ENCODE results near the gene FEZF1. TPM values are rescaled to one million over a fixed set of nuclear protein-coding genes. Genes with fewer than 3 reads are reported as not detected.

FEZF1 gene
- total RNA-seq, 1 donor from 2014 or later, result not detected

DNA sequence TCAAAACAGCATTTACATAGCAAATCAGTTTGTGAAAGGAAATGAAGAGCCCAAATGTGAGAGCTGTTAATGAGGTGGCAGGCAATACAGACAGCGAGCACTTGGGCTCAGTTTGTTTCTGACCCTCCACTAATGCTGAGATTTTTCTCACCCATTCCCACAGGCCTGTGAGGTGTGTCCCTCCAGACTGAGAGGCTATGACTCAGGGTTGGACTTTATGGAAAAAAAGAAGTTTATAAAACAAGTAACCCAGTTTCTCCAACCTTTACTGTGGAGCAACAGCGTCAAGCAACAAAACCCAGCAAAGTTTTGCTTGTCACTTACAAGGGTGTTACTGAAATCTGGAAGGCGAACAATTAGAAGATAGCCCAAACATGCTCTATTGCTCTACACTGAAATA is 4.9 kb upstream of the FEZF1 start:
- Histone ChIP-seq H3K4me3 (ENCODE audit: low read length in 3 of 3) (no peak overlapping the region), H3K9me3 (ENCODE audit: control insufficient read depth in 3 of 3, low read length in 3 of 3) (no peaks in the 10 kb centered on the region), H3K27me3 (ENCODE audit: control insufficient read depth in 3 of 3, insufficient read depth in 3 of 3, low read length in 3 of 3) (peaks cover 67 to 80% (median 79%) of the 10 kb centered on the region in 3 donors), H3K36me3 (ENCODE audit: control insufficient read depth in 3 of 3, insufficient read depth in 3 of 3, low read length in 3 of 3) (no peaks in the 10 kb centered on the region), H3K4me1 (ENCODE audit: control insufficient read depth in 3 of 3, insufficient read depth in 3 of 3, low read length in 3 of 3) (peaks cover 17 to 22% (median 22%) of the 10 kb centered on the region in 3 donors), H3K27ac (ENCODE audit: low read depth, low read length) (no peak overlapping the region), H3K9ac (ENCODE audit: low read depth in 1 of 3, low read length in 3 of 3) (no peak overlapping the region)

DNA sequence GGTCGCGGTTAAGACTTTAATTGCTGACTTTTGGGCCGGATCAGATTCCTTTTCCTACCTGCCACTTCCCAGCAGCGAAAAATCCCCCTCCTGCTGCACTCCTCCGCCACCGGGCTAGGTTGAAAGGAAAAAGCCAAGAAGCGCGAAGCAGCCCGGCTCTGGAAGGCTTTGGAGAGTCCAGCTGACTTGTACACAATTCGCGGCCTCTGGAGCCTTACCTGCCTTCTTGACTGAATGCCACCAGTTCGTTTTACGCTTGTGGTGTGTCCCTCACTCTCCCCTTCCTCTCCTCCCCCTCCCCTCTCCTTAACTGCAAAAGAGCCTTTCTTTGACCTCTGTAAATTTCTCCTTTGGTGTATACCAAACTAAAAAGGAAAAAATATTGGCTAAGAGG is 2.7 kb upstream of the FEZF1 start:
- H3K9ac ChIP-seq (ENCODE audit: low read depth in 1 of 3, low read length in 3 of 3), result no peak overlapping the region
- no peak overlapping the region for H3K27ac ChIP-seq (ENCODE audit: low read depth, low read length)
- no peak overlapping the region for H3K4me3 ChIP-seq (ENCODE audit: low read length in 3 of 3)
- H3K27me3 ChIP-seq (ENCODE audit: control insufficient read depth in 3 of 3, insufficient read depth in 3 of 3, low read length in 3 of 3), result peaks cover 78 to 89% (median 85%) of the 10 kb centered on the region in 3 donors
- H3K9me3 ChIP-seq (ENCODE audit: control insufficient read depth in 3 of 3, low read length in 3 of 3), result no peaks in the 10 kb centered on the region
- H3K4me1 ChIP-seq (ENCODE audit: control insufficient read depth in 3 of 3, insufficient read depth in 3 of 3, low read length in 3 of 3), result peaks cover 25 to 30% (median 27%) of the 10 kb centered on the region in 3 donors
- H3K36me3 ChIP-seq (ENCODE audit: control insufficient read depth in 3 of 3, insufficient read depth in 3 of 3, low read length in 3 of 3), result no peaks in the 10 kb centered on the region

DNA sequence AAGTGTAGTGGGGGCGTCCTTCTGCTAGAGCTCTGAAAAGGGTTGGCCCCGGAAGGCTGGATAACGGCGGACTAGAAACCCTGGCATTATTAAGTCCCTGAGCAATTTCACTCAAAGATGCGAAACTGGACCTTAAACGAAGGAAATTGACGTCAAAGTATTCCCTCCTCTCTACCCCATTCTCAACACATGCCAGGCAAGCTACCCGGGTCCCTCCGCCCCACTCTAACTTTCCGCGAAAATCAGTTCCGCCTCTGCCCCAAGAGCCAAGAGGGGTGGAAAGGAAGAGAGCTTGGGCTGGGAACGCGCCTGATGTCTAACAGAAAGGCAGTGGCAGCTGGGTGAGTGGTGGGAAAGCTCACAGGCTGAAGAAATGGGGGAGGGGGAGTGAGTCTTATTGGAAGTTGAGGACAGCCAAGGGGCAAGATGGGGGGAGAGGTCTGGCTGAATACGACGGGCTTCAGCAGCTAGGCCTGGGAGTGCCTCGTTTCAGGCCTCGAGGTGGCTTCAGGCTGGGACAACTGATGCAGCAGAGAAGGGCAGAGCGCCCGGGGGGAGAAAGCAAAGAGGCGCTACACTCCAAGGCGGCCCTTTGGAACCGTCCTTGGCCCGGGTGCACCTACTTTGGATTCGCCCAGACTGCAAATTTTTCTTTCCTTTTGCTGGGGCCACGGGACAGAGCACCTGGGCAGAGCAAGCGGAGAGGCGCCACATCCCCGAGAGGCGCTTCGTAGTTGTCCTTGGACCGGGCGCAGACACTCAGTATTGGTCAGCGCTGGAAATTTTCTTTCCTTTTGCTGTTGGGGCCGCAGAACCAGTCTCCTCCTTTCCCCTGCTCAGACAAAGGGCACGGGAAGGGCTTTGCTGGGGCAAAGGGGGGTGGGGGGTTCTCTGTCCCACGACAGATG is 2.0 kb upstream of the FEZF1 start:
- no peaks in the 10 kb centered on the region for H3K36me3 ChIP-seq (ENCODE audit: control insufficient read depth in 3 of 3, insufficient read depth in 3 of 3, low read length in 3 of 3)
- no peaks in the 10 kb centered on the region for H3K9me3 ChIP-seq (ENCODE audit: control insufficient read depth in 3 of 3, low read length in 3 of 3)
- peak overlapping the region in 2 of 3 donors; percentile 55 to 65 for H3K4me3 ChIP-seq (ENCODE audit: low read length in 3 of 3)
- no peak overlapping the region for H3K9ac ChIP-seq (ENCODE audit: low read depth in 1 of 3, low read length in 3 of 3)
- H3K27me3 ChIP-seq (ENCODE audit: control insufficient read depth in 3 of 3, insufficient read depth in 3 of 3, low read length in 3 of 3), result peaks cover 80 to 89% (median 85%) of the 10 kb centered on the region in 3 donors
- no peak overlapping the region for H3K27ac ChIP-seq (ENCODE audit: low read depth, low read length)
- H3K4me1 ChIP-seq (ENCODE audit: control insufficient read depth in 3 of 3, insufficient read depth in 3 of 3, low read length in 3 of 3), result peaks cover 25 to 33% (median 27%) of the 10 kb centered on the region in 3 donors

DNA sequence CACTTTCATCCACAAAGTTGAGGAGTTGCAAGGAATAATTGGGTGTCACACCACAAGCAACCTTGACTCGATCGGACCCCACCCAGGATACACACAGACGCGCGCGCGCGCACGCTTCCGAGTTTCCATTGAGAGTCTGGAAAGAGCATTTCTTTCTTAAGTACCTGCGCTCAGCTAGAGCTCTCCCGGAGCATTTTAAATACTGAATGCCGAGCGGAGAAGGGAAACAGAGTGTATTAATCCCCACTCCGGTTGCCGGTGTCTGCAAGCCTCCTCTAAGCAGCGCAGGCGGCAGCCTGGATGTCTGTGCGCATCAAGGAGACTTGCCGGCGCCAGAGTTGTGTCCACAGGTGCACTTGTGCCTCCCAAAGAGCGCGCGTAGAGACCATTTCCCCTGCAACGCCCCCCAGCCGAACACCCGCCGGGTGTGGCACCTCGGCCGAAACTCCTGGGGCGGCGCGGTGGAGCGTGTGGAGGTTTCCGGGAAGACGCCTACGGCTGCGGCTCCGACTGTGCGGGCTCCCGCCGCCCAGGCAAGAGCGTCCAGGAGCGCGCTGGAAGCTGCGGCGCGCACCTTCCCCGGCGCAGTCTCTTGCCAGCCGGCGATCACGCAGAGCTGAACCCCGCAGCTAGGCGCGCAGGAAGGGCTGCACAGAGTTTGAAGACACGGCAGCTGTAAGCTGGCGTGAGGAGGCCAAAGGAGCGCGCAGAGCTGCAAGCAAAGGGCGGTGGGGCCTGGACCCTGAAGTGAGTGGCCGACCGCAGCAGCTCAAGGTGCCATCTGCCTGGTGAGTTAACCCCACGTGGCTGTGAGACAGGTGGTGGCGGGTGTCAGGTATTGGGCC is 1.1 kb upstream of the FEZF1 start:
- Histone ChIP-seq H3K27me3 (ENCODE audit: control insufficient read depth in 3 of 3, insufficient read depth in 3 of 3, low read length in 3 of 3) (peaks cover 80 to 89% (median 85%) of the 10 kb centered on the region in 3 donors), H3K9me3 (ENCODE audit: control insufficient read depth in 3 of 3, low read length in 3 of 3) (no peaks in the 10 kb centered on the region), H3K27ac (ENCODE audit: low read depth, low read length) (no peak overlapping the region), H3K4me1 (ENCODE audit: control insufficient read depth in 3 of 3, insufficient read depth in 3 of 3, low read length in 3 of 3) (peaks cover 25 to 33% (median 27%) of the 10 kb centered on the region in 3 donors), H3K36me3 (ENCODE audit: control insufficient read depth in 3 of 3, insufficient read depth in 3 of 3, low read length in 3 of 3) (no peaks in the 10 kb centered on the region), H3K4me3 (ENCODE audit: low read length in 3 of 3) (peak overlapping the region; percentile 55 to 71 (median 65)), H3K9ac (ENCODE audit: low read depth in 1 of 3, low read length in 3 of 3) (peak overlapping the region; percentile 7 to 54 (median 50))

DNA sequence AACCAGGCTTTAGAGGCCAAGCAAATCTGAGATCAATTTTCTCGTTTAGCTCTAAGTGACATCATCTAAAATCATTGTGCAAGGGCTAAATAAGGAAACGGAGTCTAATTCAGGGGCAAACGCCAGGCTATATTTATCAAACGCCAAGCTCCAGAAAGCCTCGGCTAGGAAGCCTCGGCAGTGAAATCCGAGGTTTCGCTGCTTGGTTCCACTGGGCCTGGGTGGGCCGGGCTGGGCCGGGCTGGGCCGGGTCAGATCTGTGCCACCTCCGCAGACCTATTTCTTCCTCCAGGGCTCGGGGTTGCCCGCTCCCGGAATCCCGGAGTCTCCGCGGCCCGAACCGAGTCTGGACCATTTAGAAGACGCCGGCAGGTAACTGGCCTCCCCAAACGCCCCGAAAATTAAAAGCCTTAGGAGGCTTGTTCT is 459 bp upstream of the FEZF1 start:
- no peaks in the 10 kb centered on the region for H3K9me3 ChIP-seq (ENCODE audit: control insufficient read depth in 3 of 3, low read length in 3 of 3)
- peak overlapping the region in 2 of 3 donors; percentile 50 to 54 for H3K9ac ChIP-seq (ENCODE audit: low read depth in 1 of 3, low read length in 3 of 3)
- no peak overlapping the region for H3K27ac ChIP-seq (ENCODE audit: low read depth, low read length)
- peak overlapping the region; percentile 55 to 71 (median 65) for H3K4me3 ChIP-seq (ENCODE audit: low read length in 3 of 3)
- H3K36me3 ChIP-seq (ENCODE audit: control insufficient read depth in 3 of 3, insufficient read depth in 3 of 3, low read length in 3 of 3), result no peaks in the 10 kb centered on the region
- H3K4me1 ChIP-seq (ENCODE audit: control insufficient read depth in 3 of 3, insufficient read depth in 3 of 3, low read length in 3 of 3), result peaks cover 24 to 30% (median 25%) of the 10 kb centered on the region in 3 donors
- H3K27me3 ChIP-seq (ENCODE audit: control insufficient read depth in 3 of 3, insufficient read depth in 3 of 3, low read length in 3 of 3), result peaks cover 81 to 89% (median 84%) of the 10 kb centered on the region in 3 donors

DNA sequence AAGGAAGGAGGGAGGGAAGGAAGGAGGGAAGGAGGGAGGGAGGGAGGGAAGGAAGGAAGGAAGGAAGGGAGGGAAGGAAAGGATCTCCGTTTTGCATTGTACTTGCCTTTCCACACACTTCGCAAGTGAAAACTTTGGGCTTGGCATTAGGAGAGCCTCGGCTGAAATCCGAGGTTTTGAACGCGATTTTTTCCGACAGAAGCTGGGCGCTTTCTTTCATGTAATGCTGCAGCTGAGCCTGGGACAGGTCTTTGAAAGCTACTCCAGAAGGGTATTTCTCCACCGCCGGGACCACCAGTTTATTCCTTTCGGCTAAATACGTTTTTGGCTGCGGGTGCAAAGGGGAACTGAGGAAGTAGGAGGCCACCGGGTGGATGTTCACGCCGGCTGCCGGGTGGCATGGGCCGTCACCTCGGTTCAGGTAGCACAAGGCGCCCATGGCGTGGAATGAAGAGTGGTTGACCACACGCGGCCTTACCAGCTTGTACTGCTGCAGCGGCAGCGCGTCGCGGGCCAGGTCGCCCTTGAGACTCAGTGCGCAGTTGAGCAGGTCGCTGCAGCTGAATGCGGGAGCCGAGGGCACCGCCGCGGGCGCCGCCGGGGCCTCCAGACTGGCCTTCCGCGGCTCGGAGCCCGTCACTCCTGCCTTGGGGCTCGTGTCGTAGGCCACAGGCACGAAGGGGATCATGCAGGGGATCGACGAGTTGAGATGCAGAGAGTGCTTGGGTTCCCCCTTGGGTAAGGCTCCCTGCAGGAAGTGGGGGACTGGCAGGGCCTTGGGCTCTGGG is 825 bp downstream of the FEZF1 start:
- Histone ChIP-seq H3K4me3 (ENCODE audit: low read length in 3 of 3) (peak overlapping the region in 2 of 3 donors; percentile 55 to 65), H3K36me3 (ENCODE audit: control insufficient read depth in 3 of 3, insufficient read depth in 3 of 3, low read length in 3 of 3) (no peaks in the 10 kb centered on the region), H3K9ac (ENCODE audit: low read depth in 1 of 3, low read length in 3 of 3) (no peak overlapping the region), H3K27me3 (ENCODE audit: control insufficient read depth in 3 of 3, insufficient read depth in 3 of 3, low read length in 3 of 3) (peaks cover 82 to 88% (median 84%) of the 10 kb centered on the region in 3 donors), H3K4me1 (ENCODE audit: control insufficient read depth in 3 of 3, insufficient read depth in 3 of 3, low read length in 3 of 3) (peaks cover 25 to 36% (median 29%) of the 10 kb centered on the region in 3 donors), H3K27ac (ENCODE audit: low read depth, low read length) (no peak overlapping the region), H3K9me3 (ENCODE audit: control insufficient read depth in 3 of 3, low read length in 3 of 3) (no peaks in the 10 kb centered on the region)

DNA sequence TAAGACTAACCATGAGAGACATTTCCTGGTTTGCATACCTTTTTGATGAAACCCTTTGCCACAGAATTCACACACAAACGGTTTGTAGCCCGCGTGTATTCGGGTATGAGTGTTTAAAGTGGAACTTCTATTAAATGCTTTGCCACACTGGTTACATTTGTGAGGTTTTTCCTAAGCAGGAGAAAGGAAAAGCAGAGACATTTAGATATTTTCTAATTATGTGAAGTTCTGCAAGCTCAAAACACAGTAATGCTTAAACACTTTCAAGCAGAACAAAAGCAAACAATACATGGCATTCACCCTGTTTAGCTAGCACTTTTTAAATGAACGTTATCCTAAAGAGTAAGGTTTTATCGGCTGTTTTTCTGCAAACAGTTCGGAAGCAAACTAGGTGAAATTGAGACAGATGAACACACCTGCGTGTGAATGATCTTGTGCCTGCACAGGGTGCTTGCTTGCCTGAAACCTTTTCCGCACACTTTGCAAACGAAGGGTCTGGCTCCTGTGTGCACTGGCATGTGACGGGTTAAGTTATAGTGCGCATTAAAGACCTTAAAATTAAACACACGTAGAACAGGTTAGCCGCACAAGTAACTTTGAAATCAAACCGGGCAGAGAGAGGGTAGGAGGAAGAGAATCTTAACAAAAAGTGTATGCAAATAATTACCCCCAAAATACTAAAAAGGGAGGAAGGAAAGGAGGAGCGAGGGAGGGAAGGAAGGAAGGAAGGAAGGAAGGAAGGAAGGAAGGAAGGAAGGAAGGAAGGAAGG is 1.6 kb downstream of the FEZF1 start:
- Histone ChIP-seq H3K27ac (ENCODE audit: low read depth, low read length) (no peak overlapping the region), H3K4me3 (ENCODE audit: low read length in 3 of 3) (no peak overlapping the region), H3K9me3 (ENCODE audit: control insufficient read depth in 3 of 3, low read length in 3 of 3) (no peaks in the 10 kb centered on the region), H3K27me3 (ENCODE audit: control insufficient read depth in 3 of 3, insufficient read depth in 3 of 3, low read length in 3 of 3) (peaks cover 82 to 90% (median 86%) of the 10 kb centered on the region in 3 donors), H3K36me3 (ENCODE audit: control insufficient read depth in 3 of 3, insufficient read depth in 3 of 3, low read length in 3 of 3) (no peaks in the 10 kb centered on the region), H3K9ac (ENCODE audit: low read depth in 1 of 3, low read length in 3 of 3) (no peak overlapping the region), H3K4me1 (ENCODE audit: control insufficient read depth in 3 of 3, insufficient read depth in 3 of 3, low read length in 3 of 3) (peaks cover 25 to 36% (median 29%) of the 10 kb centered on the region in 3 donors)

DNA sequence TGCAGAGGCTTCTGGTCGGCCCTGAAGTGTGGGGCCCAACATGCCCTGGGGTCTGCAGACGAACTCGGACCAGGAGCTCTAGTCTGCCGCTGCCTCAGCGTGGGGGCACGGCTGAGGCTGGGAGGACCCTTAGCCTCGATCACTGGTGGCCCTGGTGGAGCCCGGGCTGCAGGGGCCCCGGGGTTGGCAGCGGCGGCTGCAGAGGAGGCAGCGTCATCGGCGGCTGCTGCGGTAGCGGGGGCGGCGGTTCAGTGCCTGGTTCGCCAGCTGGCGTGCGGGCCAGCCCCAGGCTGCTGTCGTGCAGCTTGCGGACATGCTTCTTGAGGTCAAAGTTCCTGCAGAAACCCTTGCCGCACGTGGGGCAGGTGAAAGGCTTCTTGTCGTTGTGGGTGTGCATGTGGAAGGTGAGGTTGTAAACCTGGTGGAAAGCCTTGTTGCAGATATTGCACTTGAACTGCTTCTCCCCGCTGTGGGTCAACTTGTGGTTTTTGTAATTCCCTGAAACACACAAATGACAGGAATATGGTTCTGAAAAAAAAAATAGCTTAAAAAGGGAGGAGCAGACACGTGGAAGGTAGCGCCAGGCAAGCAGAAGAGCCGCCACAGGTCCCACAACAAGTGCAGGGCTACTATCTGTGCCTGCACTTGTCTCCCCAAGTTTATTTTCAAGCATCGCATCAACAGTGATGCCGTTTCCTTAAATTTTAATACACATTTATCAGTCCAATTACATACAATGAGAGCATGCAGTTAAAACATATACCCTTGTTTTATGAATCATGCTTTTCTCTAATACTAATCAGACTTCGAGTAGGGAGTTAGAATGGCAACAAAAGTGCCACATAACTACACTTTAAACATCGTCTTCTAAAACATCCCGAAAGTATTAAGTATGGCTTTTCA is 2.4 kb downstream of the FEZF1 start:
- Histone ChIP-seq H3K4me3 (ENCODE audit: low read length in 3 of 3) (no peak overlapping the region), H3K4me1 (ENCODE audit: control insufficient read depth in 3 of 3, insufficient read depth in 3 of 3, low read length in 3 of 3) (peaks cover 25 to 36% (median 29%) of the 10 kb centered on the region in 3 donors), H3K27ac (ENCODE audit: low read depth, low read length) (no peak overlapping the region), H3K27me3 (ENCODE audit: control insufficient read depth in 3 of 3, insufficient read depth in 3 of 3, low read length in 3 of 3) (peaks cover 82 to 94% (median 84%) of the 10 kb centered on the region in 3 donors), H3K9me3 (ENCODE audit: control insufficient read depth in 3 of 3, low read length in 3 of 3) (no peaks in the 10 kb centered on the region), H3K9ac (ENCODE audit: low read depth in 1 of 3, low read length in 3 of 3) (no peak overlapping the region), H3K36me3 (ENCODE audit: control insufficient read depth in 3 of 3, insufficient read depth in 3 of 3, low read length in 3 of 3) (no peaks in the 10 kb centered on the region)

Measured in skeletal muscle tissue (tissue), 4 donors.